Stimulated activated CD4-positive, alpha-beta T cell treated with anti-CD3 and anti-CD28 coated beads, Interleukin-1b, Interleukin-23, amount 100 ng/mL, for 4 hours (primary cell): ENCODE data around the gene KCNA2.

Experiments used
- DNase-seq, 2 donors: peaks; one replicate each; pipeline ENCODE4 v3.0.0-alpha.2; 2020; ENCODE audit warnings: low read depth in 2 of 2

KCNA2 gene

DNA sequence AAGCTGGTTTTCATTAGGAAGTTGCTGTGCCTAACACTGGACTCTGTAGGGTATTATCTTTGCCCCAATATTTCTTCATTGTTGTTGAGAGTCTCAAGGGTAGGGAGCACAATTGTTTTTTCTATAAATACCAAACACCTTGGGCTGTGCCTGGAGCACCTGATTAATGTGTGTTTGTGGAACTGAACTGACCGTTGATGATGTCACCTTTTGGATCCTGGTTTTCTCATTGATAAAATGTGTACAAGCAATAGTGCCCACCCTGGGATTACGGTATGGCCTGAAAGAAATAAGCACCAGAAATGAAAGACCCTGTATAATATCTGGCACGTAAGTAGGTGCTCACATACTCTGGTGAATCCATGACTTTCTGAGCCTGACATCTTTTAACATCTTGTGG is 39.3 kb downstream of the KCNA2 start:
- no peak for DNase-seq

DNA sequence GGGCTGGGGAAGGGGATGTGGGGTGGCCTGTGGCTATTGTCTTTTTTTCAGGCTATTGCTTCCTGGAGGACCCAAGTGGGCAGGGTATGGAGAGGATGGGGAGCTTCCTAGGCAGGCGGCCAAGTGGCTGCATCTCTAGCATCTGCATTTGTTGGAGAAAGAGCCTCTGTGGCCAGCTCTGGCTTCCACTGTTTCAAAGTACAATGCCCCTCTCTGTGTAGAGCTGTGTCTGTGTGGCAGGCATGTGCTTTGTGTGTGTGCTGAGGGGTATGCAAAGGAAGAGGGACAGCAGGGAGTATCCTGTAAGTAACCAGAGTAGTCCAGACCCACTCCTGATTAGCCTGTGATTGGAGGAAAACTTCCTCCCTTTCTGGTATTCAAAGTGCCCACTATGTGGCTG is 40.6 kb downstream of the KCNA2 start:
- DNase-seq = no peak

DNA sequence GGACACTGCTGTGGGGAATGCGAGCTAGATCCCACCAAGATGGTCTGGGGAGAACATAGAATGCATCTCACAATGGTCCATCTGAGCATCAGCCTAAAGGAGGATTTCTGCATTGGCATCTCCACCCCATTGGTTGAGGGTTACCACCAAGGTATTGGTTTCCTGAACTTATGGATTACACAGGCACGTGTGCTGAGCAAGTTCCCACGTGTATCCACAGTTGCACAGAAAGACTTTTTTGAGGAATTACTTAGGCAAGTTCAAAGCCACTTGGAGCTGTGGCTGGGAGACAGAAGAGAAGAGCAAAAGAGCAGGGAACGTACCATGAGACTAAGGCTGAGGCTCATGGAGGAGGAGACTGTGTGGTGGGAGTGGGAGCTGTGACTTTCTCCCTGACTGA is 43.1 kb downstream of the KCNA2 start:
- no peak for DNase-seq

DNA sequence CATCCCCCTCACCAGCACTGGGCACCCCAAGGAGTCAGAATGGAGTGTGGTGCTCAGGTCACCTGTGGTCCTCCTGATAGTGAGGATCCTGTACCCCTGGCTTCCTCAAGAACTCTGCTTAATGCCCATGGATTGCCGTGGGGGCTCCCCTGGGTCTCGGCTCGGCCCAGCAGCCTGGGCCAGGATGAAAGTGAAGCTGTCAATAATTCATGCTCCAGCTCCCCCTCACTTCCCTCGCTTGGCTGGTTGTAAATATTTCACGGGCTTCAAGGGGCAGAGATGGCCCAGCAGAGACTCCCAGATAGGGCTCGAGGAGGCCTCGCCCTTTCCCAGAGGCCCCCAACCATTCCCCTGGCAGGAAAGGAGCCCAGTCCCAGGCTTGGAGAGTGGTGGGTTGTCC is 44.6 kb downstream of the KCNA2 start:
- no peak for DNase-seq

DNA sequence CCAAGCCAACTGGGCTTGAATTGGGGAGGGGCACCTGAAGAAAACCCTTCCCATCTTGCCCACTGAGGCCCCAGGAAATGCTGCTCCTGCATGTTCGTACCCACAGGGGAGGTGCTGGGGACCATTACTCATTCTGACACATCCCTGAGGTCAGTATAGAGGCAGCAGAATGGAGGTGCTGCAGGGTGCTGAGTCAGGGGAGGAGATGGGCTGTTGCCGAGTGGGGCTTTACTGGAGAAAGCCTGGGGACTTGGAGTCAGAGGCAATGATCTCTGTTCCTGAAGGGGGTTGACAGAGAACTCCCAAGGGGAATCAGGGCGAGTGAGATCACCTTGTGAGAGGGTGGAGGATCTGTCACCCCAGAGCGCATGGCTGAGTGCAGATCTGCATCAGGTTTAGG is 47.0 kb downstream of the KCNA2 start:
- no peak for DNase-seq

DNA sequence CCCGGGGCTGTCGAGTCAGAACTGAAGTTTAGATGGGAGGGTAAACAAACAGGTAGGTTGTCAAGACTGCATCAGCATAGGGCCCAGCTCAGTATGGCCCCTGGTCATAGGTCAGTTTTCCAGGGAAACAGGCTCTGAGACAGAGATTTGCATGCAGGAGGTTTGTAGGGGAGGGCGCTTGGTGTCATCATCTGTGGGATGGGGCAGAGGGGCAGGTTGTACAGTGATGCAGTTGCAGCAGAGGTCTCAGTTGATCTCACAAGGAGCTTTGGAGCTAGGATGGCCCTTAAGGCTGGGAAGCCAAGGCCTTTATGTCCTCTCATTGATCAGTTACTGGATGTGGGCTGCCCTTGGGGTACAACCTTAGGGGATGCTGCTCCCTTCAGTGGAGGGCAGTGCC is 48.7 kb downstream of the KCNA2 start:
- DNase-seq = no peak

DNA sequence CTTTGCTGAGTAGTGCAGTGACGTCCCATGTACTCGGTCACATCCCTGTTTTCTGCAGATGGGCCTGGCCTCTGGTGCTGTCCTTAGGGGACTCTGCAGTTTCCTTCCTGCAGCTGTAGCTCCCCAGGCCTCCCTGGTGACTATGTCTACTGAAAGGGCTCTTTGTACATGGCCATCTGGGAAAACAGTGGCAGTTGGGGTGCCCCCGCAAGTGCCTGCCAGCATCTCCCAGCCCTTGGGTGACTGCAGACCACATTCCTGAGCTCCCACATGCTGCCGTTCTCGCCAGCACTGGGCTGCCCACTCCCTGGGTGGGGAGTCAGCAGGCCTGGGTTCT is 49.7 kb downstream of the KCNA2 start:
- no peak for DNase-seq

DNA sequence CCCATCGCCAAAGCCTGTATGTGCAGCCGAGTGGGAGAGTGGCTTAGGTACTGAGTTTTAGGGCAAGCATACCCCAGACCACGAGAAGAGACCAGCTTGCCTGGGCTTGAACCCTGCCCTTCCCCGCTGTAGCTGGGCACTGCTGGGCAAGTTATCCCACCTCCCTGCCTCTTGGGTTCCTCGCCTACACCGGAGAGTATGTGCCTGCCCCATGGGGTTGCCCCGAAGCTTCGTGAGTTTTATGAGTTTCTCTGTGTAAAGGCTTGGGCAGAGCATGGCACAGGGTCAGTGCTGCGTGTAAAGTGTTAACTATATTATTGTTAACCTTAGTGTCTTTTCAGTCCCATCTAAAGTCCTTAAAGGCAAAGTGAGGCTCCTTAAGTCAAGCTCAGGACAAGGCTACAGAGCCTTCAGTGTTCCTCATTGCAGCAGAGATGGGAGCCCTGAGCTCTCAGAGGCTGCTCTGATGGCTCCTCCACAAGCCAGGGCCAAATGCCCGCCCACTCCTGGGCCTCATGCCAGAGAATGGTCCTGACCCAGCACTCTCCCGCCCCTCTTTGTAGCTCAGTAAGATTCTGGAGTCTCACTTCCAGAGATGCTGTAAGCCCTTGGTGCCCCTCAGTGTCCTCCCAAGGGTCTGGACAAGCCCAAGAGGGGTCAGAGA is 50.2 kb downstream of the KCNA2 start:
- DNase-seq = no peak

DNA sequence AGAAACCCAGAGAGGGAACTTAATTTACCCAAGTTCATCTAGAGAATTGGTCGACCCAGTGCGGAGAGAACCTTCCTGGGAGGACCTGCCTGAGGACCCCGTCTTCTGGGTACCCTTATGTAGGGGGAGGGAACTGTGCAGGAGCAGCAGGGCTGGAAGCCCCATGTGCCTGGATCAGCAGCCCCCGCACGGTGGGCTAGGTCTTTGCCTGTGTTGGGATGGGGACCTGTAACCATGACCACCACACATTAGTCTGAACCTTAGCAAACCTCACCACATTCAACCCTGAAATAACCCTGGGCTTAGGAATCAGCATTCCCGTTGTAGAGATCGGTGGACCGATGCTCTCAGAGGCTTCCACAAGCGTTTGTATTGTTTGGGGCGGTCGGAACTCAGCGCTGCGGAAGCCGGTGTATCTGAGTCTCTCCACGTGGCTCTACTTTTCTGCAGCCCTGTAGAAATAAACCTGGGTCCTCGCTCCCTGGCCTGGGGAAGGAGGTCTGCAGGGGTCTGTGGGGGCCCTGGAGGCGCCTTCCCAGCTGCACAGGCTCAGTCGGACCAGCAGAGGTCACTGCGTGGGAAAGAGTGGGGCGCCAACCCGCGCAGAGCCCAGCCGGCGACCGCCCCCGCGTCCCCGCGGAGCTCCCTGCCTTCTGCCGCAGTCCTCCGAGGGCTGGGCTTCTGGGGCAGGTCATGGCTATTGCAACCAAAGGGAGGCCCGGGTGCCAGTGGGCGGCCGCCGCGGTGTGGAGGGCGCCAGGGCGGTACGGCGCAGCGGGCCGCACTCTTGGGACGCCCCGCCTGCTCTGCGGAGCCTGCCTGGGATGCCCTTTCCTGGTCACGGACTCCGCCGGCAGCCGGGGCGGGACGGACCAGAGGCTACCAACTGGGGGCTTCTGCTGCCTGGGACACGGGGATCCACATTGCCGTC is 51.0 kb downstream of the KCNA2 start:
- DNase-seq = peak; percentile 50 to 55

DNA sequence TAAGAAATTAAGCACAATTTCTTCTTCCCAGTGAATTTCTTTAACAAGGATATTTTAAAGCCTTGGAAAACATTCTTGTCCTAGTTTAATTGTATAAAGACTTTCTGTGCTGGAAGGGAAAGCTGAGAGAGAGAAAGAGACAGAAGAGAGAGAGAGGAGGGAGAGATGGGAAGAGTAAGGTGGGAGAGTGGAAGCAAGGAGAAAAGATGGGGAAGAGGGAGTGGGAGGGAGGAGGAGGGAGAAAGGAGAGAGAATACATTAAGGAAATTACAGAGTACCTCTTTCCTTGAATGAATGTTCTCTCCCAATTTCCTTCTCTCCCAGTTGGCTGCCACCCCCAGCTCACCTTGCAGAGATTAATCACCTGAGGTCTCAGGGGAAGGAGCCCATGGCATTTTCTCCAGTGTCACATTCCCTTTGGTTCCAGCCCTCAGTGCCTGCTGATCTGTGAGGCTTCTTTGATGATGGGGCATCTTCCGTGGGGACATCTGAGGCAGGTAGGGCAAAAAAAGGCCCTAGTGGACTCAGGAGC is 54.8 kb downstream of the KCNA2 start:
- no peak for DNase-seq

DNA sequence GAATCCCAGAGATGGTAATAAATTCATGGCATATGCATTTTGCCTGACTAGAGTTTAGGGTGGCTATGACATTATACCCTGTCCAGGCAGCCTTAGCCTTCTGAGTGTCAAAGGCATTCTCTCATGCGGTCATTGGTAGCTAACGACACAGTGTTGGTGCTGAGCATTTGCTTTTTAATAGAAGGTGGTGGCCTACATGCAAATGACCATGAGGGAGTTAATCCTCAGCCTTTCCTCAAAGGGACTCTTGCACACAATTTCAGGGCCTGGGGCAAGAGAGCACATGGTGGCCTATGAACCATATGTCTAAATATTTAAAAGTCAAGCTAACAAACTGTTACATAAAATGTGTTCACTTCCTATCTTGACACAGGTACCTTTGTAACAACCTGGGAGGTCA is 56.3 kb downstream of the KCNA2 start:
- DNase-seq = no peak

DNA sequence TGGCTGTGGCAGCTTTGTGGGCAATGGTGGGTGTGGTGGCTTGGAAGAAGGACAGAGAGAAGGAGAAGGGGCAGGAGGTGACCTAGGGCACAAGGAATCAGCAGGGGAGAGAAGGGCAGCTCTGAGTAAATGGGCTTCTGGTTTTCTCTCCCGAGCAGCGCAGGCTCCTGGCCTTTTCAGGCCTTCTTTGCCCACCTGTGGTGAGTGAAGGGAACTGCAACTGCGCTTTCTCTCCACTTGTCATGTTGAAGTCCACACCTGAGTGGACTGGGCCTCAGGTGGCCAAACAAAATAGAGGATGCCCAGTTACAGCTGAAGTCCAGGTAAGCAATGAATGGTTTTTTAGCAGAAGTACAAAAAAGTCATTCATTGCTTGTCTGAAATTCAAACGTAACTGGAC is 57.8 kb downstream of the KCNA2 start:
- no peak for DNase-seq

DNA sequence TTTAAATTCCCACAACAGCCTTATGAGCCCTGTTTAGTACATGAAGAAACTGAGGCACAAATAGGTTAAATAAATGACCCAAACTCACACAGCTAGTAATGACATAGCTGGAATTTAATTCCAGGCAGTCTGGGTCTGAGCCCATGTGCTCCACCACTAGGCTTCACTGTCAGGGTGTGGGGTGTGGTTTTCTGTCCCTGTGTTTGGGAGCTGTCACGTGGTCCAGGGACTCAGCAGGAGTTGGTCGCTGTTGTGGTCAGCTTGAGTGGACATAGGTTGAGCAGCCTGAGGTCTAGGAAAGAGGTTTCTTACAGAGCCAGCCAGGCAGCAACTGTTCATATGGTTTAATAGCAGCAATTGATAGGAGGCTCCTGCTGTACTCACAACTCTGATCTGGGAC is 59.1 kb downstream of the KCNA2 start:
- DNase-seq = no peak

DNA sequence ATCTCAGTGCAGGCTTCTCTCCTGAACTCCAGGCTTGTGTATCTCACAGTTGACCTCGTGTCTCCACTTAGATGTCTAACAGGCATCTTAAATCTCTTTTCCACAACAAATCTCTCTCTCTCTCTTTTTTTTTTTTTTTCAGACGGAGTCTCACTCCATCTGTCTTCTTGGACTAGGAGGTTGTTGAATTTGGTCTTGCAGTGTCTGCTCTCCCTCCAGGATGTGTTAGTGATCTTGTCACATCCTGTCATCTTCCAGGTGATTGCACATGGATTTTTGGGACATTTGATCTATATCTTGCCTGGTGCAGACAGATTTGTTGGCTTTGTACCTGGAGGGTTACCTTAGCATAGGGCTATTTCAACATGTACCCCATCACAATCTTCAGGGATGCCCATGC is 60.7 kb downstream of the KCNA2 start:
- no peak for DNase-seq

DNA sequence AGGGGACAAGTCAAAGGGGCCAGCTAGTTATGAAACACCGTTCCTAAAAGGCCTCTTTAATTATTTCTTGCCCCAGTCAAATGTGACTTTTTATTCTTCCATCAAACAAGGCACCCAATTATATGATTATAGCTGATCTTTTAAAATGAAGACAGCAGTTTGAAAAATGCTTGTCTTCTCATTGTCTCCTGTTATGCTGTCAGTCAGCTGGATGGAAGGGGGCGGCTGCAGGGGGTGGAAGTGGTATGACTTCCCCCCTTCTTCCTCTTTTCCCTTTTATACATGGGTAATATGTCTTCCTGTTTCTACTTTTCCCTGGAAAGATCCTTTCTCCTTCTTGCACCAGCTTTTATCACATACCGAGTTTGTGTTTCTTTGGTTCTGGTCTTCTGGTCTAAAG is 61.4 kb downstream of the KCNA2 start:
- DNase-seq = no peak
